C1 segment of cervical spinal cord (tissue), 14 donors: ENCODE data around the gene AGAP1.
"Not testable (repeated sequence)": the region's sequence is repeated elsewhere in the genome, so short reads cannot be mapped to it uniquely, and the experiment has no call there.

Experiments used
- DNase-seq, 14 donors: peaks; one replicate each; lab custom pipeline; 2025; lab: John Stamatoyannopoulos, UW

The AGAP1 gene

GRCh38 chr2:235757212-235757611, 263.4 kb downstream of the AGAP1 start:
- DNase-seq, result no peak

GRCh38 chr2:235757640-235758039, 263.8 kb downstream of the AGAP1 start:
- DNase-seq, result no peak

GRCh38 chr2:235762832-235763598, 269.2 kb downstream of the AGAP1 start:
- no peak for DNase-seq

- no peak for DNase-seq
These were observed 270.0 kb downstream of the AGAP1 start for GRCh38 chr2:235763816-235764215.

GRCh38 chr2:235764478-235764877, 270.6 kb downstream of the AGAP1 start:
- not testable (repeated sequence) for DNase-seq

- peak in 1 of 14 donors; percentile 28 for DNase-seq
These were observed 271.5 kb downstream of the AGAP1 start for GRCh38 chr2:235765181-235765820.

- DNase-seq, result peak in 9 of 14 donors; percentile 9 to 62 (median 20)
These were observed 272.4 kb downstream of the AGAP1 start for GRCh38 chr2:235766278-235766677.

GRCh38 chr2:235768606-235769005, 274.8 kb downstream of the AGAP1 start:
- DNase-seq, result peak in 1 of 14 donors; percentile 46

- DNase-seq, result no peak
These were observed 275.2 kb downstream of the AGAP1 start for GRCh38 chr2:235769046-235769445.

- no peak for DNase-seq
These were observed 277.3 kb downstream of the AGAP1 start for GRCh38 chr2:235770909-235771820.

- DNase-seq, result no peak
These were observed 279.5 kb downstream of the AGAP1 start for GRCh38 chr2:235773188-235773928.

GRCh38 chr2:235774153-235774870, 280.5 kb downstream of the AGAP1 start:
- DNase-seq, result no peak

GRCh38 chr2:235776531-235776930, 282.7 kb downstream of the AGAP1 start:
- no peak for DNase-seq

GRCh38 chr2:235779444-235779896, 285.6 kb downstream of the AGAP1 start:
- DNase-seq, result peak in 11 of 14 donors; percentile 10 to 60 (median 30)

GRCh38 chr2:235780401-235780800, 286.6 kb downstream of the AGAP1 start:
- DNase-seq, result no peak

GRCh38 chr2:235781775-235782174, 287.9 kb downstream of the AGAP1 start:
- no peak for DNase-seq

GRCh38 chr2:235784788-235785187, 290.9 kb downstream of the AGAP1 start:
- no peak for DNase-seq

- DNase-seq, result no peak
These were observed 295.7 kb downstream of the AGAP1 start for GRCh38 chr2:235789552-235789951.

- DNase-seq, result peak in 1 of 14 donors; percentile 38
These were observed 299.4 kb downstream of the AGAP1 start for GRCh38 chr2:235793163-235793752.

- no peak for DNase-seq
These were observed 305.4 kb downstream of the AGAP1 start for GRCh38 chr2:235799281-235799680.
